GM19468 (cell line): ENCODE results near the gene BASP1.
"Not testable (repeated sequence)": the region's sequence is repeated elsewhere in the genome, so short reads cannot be mapped to it uniquely, and the experiment has no call there.

Source experiments
- ATAC-seq: cut with Tn5 transposase; IDR thresholded peaks from one replicate; pipeline ENCODE4 v1.9.1; 2021; ENCODE audit warnings: mild to moderate bottlenecking, moderate library complexity, moderate number of reproducible peaks; ENCODE audit not compliant: unreplicated experiment; ENCODE audit errors: extremely low read depth

The BASP1 gene

GRCh38 chr5:17190242-17190778 is 27.1 kb upstream of the BASP1 start:
- ATAC-seq: peak; percentile 37

- no peak for ATAC-seq
Measured at GRCh38 chr5:17190799-17191391, 26.5 kb upstream of the BASP1 start.

- ATAC-seq: not testable (repeated sequence)
Measured at GRCh38 chr5:17191574-17191973, 25.9 kb upstream of the BASP1 start.

GRCh38 chr5:17192191-17192590 is 25.2 kb upstream of the BASP1 start:
- no peak for ATAC-seq

GRCh38 chr5:17196024-17196423 is 21.4 kb upstream of the BASP1 start:
- no peak for ATAC-seq

GRCh38 chr5:17196697-17197096 is 20.7 kb upstream of the BASP1 start:
- ATAC-seq: no peak

- peak; percentile 79 for ATAC-seq
Measured at GRCh38 chr5:17203329-17204132, 13.9 kb upstream of the BASP1 start.

GRCh38 chr5:17204133-17204489 is 13.3 kb upstream of the BASP1 start:
- ATAC-seq: no peak

GRCh38 chr5:17206021-17206420 is 11.4 kb upstream of the BASP1 start:
- ATAC-seq: no peak

- ATAC-seq: no peak
Measured at GRCh38 chr5:17212191-17212590, 5.2 kb upstream of the BASP1 start.

- no peak for ATAC-seq
Measured at GRCh38 chr5:17212996-17213395, 4.4 kb upstream of the BASP1 start.

- ATAC-seq: no peak
Measured at GRCh38 chr5:17213938-17214337, 3.5 kb upstream of the BASP1 start.

- no peak for ATAC-seq
Measured at GRCh38 chr5:17214893-17215292, 2.5 kb upstream of the BASP1 start.

GRCh38 chr5:17215361-17215760 is 2.1 kb upstream of the BASP1 start:
- no peak for ATAC-seq

GRCh38 chr5:17216176-17216973 is 1.1 kb upstream of the BASP1 start:
- peak; percentile 26 for ATAC-seq

GRCh38 chr5:17216974-17217492 is 398 bp upstream of the BASP1 start:
- ATAC-seq: no peak

- ATAC-seq: no peak
Measured at GRCh38 chr5:17218353-17219005, 1.0 kb downstream of the BASP1 start.

- no peak for ATAC-seq
Measured at GRCh38 chr5:17219006-17219422, 1.6 kb downstream of the BASP1 start.

- ATAC-seq: no peak
Measured at GRCh38 chr5:17219469-17219868, 2.0 kb downstream of the BASP1 start.

- ATAC-seq: no peak
Measured at GRCh38 chr5:17219992-17220391, 2.6 kb downstream of the BASP1 start.
